GM20000 (cell line): ENCODE results near the gene ZNF417.

Experiments
- DNase-seq: peaks from one replicate; pipeline ENCODE4 v3.0.0; 2012; ENCODE audit warnings: low spot score
- CTCF ChIP-seq: IDR thresholded peaks from 2 replicates; pipeline ENCODE4 v1.5.1; 2012; ENCODE audit warnings: mild to moderate bottlenecking, control low read depth; ENCODE audit errors: extremely low read depth, missing control alignments

Gene ZNF417

GRCh38 chr19:57947088-57947418, 30.7 kb upstream of the ZNF417 start:
- TF ChIP-seq CTCF, result no peak
- DNase-seq, result no peak

- DNase-seq, result no peak
- no peak for TF ChIP-seq CTCF
Observed at GRCh38 chr19:57946316-57946715, 29.9 kb upstream of the ZNF417 start.

GRCh38 chr19:57941593-57941992, 25.2 kb upstream of the ZNF417 start:
- DNase-seq, result no peak
- no peak for TF ChIP-seq CTCF

GRCh38 chr19:57935731-57936130, 19.3 kb upstream of the ZNF417 start:
- no peak for DNase-seq
- TF ChIP-seq CTCF, result no peak

GRCh38 chr19:57934820-57935665, 18.7 kb upstream of the ZNF417 start, which contains the start of gene ZNF418:
ZNF418 (minus strand) TSS chr19:57935402; CDS start chr19:57933822, 1,580 bp downstream.
- no peak for TF ChIP-seq CTCF
- peak; percentile 64 for DNase-seq

- TF ChIP-seq CTCF, result no peak
- DNase-seq, result no peak
Observed at GRCh38 chr19:57927587-57927986, 11.2 kb upstream of the ZNF417 start.

GRCh38 chr19:57914531-57914930, 1.9 kb downstream of the ZNF417 start:
- no peak for DNase-seq
- no peak for TF ChIP-seq CTCF
